SKM-1 (cell line): ENCODE measurements around the gene GGT5.
"Not testable (repeated sequence)": the region's sequence is repeated elsewhere in the genome, so short reads cannot be mapped to it uniquely, and the experiment has no call there.

Experiments used
- DNase-seq: peaks from one replicate; lab custom pipeline; 2025; ENCODE audit not compliant: unreplicated experiment; lab: John Stamatoyannopoulos, UW

GGT5 gene

GRCh38 chr22:24185501-24186351 lies 59.2 kb downstream of the GGT5 start:
- no peak for DNase-seq

- DNase-seq: no peak
These were observed 59.8 kb downstream of the GGT5 start for GRCh38 chr22:24185001-24185500.

DNA sequence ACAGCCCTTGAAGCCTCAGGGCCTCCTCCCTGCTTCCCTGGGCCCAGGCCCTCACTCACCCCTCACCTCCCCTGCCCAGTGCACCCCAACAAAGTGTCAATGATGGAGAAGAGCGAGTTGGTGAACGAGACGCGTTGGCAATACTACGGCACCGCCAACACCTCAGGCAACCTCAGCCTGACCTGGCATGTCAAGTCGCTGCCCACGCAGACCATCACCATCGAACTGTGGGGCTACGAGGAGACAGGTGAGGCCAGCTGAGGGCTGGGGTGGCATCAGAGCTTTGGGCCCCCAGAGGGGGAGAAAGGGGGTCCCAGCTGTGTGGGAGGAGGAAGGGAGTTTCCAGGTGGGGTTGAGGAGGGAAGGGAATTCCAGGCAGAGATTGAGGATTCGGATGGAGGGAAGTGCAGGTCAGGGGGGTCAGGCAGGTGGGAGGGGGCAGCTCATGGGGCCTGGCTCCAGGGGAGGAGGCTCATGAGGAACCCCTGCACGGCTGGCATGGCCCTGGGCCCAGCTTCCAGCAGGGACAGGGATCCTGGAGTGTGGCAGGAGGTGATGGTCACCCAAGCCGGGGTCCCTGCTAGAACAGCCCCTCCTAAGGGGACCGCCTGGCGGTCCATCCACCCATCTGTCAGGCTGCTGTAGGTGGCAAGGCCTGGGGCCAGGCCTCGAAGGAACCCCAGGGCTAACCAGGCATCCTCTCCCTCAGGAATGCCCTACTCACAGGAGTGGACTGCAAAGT lies 60.7 kb downstream of the GGT5 start:
- DNase-seq: no peak

GRCh38 chr22:24183321-24184031 lies 61.4 kb downstream of the GGT5 start:
- no peak for DNase-seq

DNA sequence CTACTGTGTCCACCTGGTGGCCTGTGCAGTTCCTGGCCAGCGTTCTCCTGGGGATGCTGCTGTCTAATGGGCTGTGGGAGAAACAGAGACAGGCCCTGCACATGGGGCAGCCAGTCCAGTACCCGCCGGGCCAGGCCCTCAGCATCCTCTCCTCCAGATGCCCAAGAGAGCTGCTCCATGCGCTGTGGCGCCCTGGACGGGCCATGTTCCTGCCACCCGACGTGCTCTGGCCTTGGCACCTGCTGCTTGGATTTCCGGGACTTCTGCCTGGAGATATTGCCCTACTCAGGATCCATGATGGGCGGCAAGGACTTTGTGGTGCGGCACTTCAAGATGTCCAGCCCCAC lies 62.0 kb downstream of the GGT5 start:
- DNase-seq: not testable (repeated sequence)

- DNase-seq: no peak
These were observed 62.6 kb downstream of the GGT5 start for GRCh38 chr22:24181996-24182899.

DNA sequence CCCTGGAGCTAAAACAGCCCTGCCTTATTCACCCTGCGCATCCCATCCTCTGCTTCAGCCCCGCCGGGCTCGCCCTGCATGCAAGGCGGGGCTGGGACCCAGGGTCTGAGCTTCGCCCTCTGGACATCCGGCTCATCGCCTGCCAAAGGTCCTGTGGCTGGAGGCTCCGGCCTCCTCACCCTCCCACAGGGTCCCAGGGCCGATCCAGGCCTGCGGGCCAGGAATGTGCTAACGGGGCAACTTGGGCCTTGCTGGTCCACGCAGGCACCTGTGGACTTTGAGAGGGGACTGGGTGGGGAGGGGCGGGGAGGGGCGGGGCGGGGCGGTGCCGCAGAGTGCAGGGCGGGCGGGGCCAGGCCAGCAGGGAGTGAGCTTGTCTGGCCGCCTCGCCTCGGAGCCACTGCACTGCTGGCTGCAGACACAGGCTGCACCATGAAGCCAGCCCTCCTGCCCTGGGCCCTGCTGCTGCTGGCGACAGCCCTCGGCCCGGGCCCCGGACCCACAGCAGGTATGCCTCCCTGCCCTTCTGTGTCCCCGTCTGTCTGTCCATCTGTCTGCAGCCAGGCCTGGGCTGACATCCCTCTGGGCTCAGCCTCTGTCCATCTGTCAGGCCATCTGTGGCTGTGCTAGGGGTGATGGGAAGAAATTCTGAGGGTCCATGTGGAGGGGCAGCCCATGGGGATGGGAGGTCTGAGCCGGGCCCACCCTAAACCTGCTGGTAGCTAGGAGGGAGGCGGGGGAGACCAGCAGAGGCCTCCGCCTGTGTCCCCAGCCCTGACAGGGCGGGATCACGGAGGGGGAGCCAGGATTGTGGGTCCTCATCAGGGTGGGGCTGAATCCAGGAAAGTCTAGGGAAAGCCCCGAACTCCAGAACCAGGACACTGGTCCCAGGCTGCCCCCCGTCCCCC lies 63.5 kb downstream of the GGT5 start, which contains the start of gene SUSD2:
SUSD2 (plus strand) TSS at position 400 of the 908 bp plus-strand sequence; CDS start at position 433, 33 bp downstream.
- DNase-seq: no peak

DNA sequence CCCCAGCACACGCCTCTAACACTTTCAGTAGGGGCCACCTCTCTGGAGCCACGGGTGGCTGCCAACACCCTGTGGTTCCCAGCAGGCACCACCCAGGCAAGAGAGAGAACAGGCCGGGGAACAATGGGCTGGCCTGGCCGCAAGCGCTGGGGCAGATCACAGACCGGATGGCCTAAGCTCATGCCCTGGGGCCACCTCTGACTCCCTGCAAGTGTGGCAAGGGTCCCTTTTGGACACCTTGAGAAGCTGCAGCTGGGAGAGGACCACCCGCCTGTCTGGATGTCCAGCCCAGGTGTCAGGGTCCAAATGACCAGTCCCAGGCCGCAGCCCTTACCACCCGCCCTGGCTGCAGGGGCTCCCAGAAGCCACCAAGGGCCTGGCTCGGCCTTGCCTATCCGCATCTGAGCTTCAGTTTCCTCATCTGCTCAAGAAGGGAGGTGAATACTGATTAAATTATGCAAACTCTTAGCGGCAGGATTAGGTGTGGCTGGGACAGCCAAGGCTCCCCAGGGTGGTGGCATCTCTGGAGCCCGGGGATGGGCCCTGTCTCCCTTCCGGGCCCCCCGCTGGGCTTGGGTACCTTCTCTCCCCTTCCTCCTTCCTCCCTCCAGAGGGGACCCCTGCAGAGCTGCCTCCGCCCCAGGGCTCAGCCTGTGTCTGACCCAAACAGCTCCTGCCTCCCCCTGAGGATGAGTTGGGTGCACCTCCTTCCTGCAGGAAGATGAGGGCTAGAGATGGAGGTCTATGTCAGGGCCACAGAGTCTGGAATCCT lies 64.4 kb downstream of the GGT5 start:
- DNase-seq: no peak

- DNase-seq: no peak
These were observed 65.2 kb downstream of the GGT5 start for GRCh38 chr22:24179478-24180210.

DNA sequence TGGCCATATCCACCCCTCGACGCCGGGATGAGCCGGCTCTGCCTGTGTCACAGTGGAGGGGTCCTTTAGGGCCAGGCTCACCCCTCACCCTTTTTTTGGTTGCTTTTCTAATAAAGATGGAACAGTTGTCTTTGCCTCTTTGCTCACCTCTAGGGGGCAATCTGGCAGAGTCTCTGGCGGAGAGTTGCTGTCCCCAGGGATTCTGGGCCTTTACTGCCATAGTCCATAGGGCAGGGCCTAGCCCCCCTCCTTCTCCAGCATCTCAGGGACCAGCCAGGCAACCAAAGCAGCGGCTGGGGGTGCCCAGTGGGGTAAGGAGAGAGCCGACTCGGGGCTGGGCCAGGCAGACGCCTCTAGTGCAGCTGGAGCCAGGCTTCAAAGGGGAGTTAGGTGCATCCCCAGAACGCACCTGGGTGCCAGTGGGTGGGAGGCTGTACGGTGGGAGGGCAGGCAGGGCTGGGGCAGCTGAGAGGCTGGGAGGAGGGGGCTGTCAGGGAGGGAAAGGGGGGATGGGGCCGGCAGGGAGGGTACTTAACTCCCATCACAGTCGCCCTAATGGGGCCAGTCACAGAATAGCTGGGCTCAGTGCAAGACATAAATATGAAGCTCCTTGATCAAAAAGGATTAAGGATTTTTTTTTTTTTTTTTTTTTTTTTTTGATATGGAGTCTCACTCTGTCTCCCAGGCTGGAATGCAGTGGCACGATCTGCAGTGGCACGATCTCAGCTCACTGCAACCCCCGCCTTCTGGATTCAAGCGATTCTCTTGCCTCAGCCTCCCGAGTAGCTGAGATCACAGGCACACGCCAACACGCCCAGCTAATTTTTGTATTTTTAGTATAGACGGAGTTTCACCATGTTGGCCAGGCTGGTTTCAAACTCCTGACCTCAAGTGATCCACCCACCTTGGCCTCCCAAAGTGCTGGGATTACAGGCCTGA lies 66.1 kb downstream of the GGT5 start:
- no peak for DNase-seq

DNA sequence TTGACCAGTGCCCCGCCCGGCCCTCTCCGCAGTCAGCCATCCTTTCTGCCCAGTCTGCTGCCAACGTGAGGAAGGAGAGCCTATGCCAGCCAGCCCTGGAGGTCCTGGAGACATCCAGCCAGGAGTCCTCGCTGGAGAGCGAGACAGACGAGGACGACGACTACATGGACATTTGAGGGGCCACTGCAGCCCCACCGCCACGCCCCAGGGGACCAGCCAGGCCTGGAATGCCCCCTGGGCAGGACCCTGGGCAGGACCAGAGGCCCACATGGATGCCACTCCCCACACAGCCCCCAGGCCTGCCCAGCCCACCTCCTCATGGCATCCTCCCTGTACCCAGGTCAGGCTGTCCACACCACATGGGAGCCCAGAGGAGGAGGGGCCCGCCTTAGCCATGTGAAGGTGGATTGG lies 66.9 kb downstream of the GGT5 start:
- DNase-seq: no peak

- no peak for DNase-seq
These were observed 67.4 kb downstream of the GGT5 start for GRCh38 chr22:24177456-24177855.

DNA sequence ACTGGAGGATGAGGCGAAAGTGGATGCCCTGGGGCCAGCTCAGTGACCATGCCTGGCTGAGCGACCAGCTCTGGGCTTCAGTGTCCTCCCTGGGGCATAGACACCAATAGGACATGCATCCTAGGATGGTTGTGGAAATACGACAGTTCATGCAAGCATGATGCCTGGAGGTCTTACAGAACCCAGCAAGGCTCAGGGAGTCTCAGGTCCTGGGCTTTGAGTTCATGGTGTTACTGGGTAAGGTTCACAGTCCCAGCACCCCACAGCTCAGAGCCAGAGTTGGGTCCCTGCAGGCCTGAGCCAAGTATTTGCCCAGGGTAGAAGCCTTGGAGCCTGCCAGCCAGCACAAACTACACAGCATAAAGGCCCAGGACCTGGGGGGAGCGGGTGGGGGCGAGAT lies 67.8 kb downstream of the GGT5 start:
- no peak for DNase-seq

DNA sequence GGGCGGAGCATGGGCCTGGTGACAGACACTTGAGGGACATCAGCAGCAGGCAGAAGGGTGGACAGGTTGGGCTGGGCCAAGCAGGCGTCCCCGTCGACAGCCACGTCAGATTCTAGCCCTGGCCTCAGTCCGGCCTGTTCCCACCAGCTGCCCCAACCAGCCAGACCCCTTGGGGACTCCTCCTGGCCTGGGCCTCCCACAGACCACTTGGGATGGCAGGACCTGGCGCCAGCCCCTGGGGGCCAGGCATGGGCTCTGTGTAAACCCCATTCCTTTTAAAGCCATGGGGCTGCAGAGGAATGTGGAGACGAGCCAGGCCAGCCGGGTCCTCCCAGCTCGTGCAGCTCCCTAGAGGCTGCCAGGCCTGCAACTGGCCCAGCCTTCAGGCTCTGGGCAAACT lies 68.3 kb downstream of the GGT5 start:
- no peak for DNase-seq

DNA sequence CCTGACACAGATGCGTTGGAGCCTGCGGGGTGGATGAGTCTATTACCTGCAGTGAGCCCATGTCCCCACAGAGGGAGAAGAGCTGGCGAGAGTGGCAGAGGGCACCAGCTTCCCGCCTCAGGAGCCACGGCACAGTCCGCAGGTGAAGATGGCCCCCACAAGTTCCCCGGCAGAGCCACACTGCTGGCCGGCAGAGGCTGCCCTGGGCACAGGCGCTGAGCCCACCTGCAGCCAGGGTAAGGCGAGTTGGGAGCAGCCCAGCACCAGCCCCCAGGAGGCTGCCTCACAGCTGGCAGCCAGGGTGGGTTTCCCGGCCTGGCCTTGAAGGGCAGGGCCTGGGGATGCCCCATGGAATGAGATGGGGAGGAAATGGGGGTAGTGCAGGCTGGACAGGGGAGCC lies 68.8 kb downstream of the GGT5 start:
- DNase-seq: no peak

DNA sequence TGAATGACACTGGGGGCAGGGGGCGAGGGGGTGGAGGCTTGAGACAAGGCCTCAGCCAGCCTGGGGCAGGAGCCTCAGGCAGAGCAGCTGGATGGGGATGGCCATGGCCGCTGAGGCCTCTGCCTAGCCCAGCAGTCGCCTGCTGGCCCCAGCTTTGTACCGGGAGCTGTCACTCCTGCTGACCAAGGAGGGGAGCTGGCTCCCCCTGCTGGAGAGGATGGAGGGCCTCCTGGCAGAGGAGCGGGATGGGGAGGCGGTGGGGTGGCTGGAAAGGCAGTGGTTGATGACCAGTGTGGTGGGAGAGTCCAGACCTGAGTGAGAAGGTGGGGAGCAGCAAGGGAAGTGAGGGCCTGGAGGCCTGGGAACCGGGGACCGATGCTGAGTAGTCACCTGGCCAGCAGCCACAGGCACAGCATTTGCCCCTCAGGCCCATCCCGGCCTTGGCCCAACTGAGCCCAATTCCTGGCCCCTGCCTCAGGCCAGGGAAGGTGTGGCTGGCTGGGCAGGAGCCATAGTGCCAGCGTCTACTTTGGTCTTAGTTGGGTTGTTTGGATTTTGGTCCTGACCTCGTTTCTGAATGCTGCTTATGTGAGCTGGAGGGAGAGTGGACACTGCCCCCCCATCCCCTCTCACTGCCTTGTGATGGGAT lies 69.6 kb downstream of the GGT5 start:
- no peak for DNase-seq
